ENCODE results near the gene EMILIN3.

The EMILIN3 gene

GRCh38 chr20:41412324-41413120 is 45.9 kb upstream of the EMILIN3 start:
- H3K79me2 ChIP-seq (ENCODE audit: insufficient read depth, low read length), result no peaks in the 10 kb centered on the region
- no peak overlapping the region for H2AFZ ChIP-seq (ENCODE audit: low read depth, low read length)
- TF ChIP-seq EZH2 (IDR thresholded peaks at IDR 0.05; ENCODE audit: borderline replicate concordance, low read depth, low read length, severe bottlenecking), result no peak
- TF ChIP-seq CTCF (IDR thresholded peaks at IDR 0.05; ENCODE audit: borderline replicate concordance, extremely low read depth, low read length, poor library complexity, severe bottlenecking), result no peak
- no peak overlapping the region for H3K27ac ChIP-seq (ENCODE audit: low read length)
- no peak for ATAC-seq (ENCODE audit: insufficient read depth, low read depth)
- H3K9ac ChIP-seq (ENCODE audit: low read depth, low read length), result no peak overlapping the region
- H3K9me3 ChIP-seq (ENCODE audit: insufficient read depth, low read length, severe bottlenecking), result no peaks in the 10 kb centered on the region
- no peak overlapping the region for H3K4me2 ChIP-seq (ENCODE audit: insufficient read depth, low read length)
- DNase-seq, result no peak
- H3K4me3 ChIP-seq (ENCODE audit: low read depth in 1 of 2, low read length in 2 of 2), result no peak overlapping the region
- no peaks in the 10 kb centered on the region for H3K27me3 ChIP-seq (ENCODE audit: insufficient read depth, low read length, poor library complexity)
- no peaks in the 10 kb centered on the region for H4K20me1 ChIP-seq (ENCODE audit: insufficient read depth, low read length)
- H3K36me3 ChIP-seq (ENCODE audit: insufficient read depth, low read length), result peaks cover 99% of the 10 kb centered on the region
- H3K4me1 ChIP-seq (ENCODE audit: insufficient read depth, low read length), result no peaks in the 10 kb centered on the region

GRCh38 chr20:41411391-41411847 is 44.8 kb upstream of the EMILIN3 start:
- H3K4me2 ChIP-seq (ENCODE audit: insufficient read depth, low read length), result no peak overlapping the region
- no peaks in the 10 kb centered on the region for H3K27me3 ChIP-seq (ENCODE audit: insufficient read depth, low read length, poor library complexity)
- DNase-seq, result no peak
- H3K9ac ChIP-seq (ENCODE audit: low read depth, low read length), result no peak overlapping the region
- peaks cover 99% of the 10 kb centered on the region for H3K36me3 ChIP-seq (ENCODE audit: insufficient read depth, low read length)
- no peak overlapping the region for H3K4me3 ChIP-seq (ENCODE audit: low read depth in 1 of 2, low read length in 2 of 2)
- H3K79me2 ChIP-seq (ENCODE audit: insufficient read depth, low read length), result no peaks in the 10 kb centered on the region
- no peak for ATAC-seq (ENCODE audit: insufficient read depth, low read depth)
- H2AFZ ChIP-seq (ENCODE audit: low read depth, low read length), result no peak overlapping the region
- no peaks in the 10 kb centered on the region for H4K20me1 ChIP-seq (ENCODE audit: insufficient read depth, low read length)
- H3K27ac ChIP-seq (ENCODE audit: low read length), result no peak overlapping the region
- TF ChIP-seq EZH2 (IDR thresholded peaks at IDR 0.05; ENCODE audit: borderline replicate concordance, low read depth, low read length, severe bottlenecking) (no peak), CTCF (IDR thresholded peaks at IDR 0.05; ENCODE audit: borderline replicate concordance, extremely low read depth, low read length, poor library complexity, severe bottlenecking) (peak; percentile 53)
- H3K9me3 ChIP-seq (ENCODE audit: insufficient read depth, low read length, severe bottlenecking), result no peaks in the 10 kb centered on the region
- H3K4me1 ChIP-seq (ENCODE audit: insufficient read depth, low read length), result no peaks in the 10 kb centered on the region

- H3K4me1 ChIP-seq (ENCODE audit: insufficient read depth, low read length), result no peaks in the 10 kb centered on the region
- H3K27ac ChIP-seq (ENCODE audit: low read length), result no peak overlapping the region
- H3K9me3 ChIP-seq (ENCODE audit: insufficient read depth, low read length, severe bottlenecking), result no peaks in the 10 kb centered on the region
- no peak for DNase-seq
- H3K9ac ChIP-seq (ENCODE audit: low read depth, low read length), result no peak overlapping the region
- no peak overlapping the region for H3K4me3 ChIP-seq (ENCODE audit: low read depth in 1 of 2, low read length in 2 of 2)
- no peaks in the 10 kb centered on the region for H3K27me3 ChIP-seq (ENCODE audit: insufficient read depth, low read length, poor library complexity)
- H3K79me2 ChIP-seq (ENCODE audit: insufficient read depth, low read length), result no peaks in the 10 kb centered on the region
- no peaks in the 10 kb centered on the region for H4K20me1 ChIP-seq (ENCODE audit: insufficient read depth, low read length)
- H3K4me2 ChIP-seq (ENCODE audit: insufficient read depth, low read length), result no peak overlapping the region
- no peak for TF ChIP-seq CTCF (IDR thresholded peaks at IDR 0.05; ENCODE audit: borderline replicate concordance, extremely low read depth, low read length, poor library complexity, severe bottlenecking)
- no peak for TF ChIP-seq EZH2 (IDR thresholded peaks at IDR 0.05; ENCODE audit: borderline replicate concordance, low read depth, low read length, severe bottlenecking)
- no peak for ATAC-seq (ENCODE audit: insufficient read depth, low read depth)
- H3K36me3 ChIP-seq (ENCODE audit: insufficient read depth, low read length), result peaks cover 99% of the 10 kb centered on the region
- no peak overlapping the region for H2AFZ ChIP-seq (ENCODE audit: low read depth, low read length)
Observed at GRCh38 chr20:41408986-41409385, 42.4 kb upstream of the EMILIN3 start.

Measured in DND-41 (cell line).